HepG2 (cell line): ENCODE data around the gene ISCU. TPM values are rescaled to one million over a fixed set of nuclear protein-coding genes. Genes with fewer than 3 reads are reported as not detected.

Experiments
- ATAC-seq: fragments of 200-7000 bp; cut with Tn5 transposase; 3 replicates; pipeline ENCODE4 v1.9.1; 2020; ENCODE audit warnings: mild to moderate bottlenecking, moderate library complexity
- BruUV-seq: library from RNA; stranded (reverse); fragments of 400-500 nt; replicated peaks from 2 replicates; lab custom pipeline; 2021; lab: Mats Ljungman, UMichigan
- CTCF ChIA-PET: fragments of 300-600 bp; formaldehyde crosslinking; extraction: SDS; loops from one replicate; lab custom pipeline; 2021; ENCODE audit warnings: low total read pairs, inconsistent platforms, low intra/inter-chr PET ratio; lab: Yijun Ruan, JAX
- POLR2A ChIA-PET: fragments of 350-600 bp; sonication (Branson Sonifier 250); formaldehyde crosslinking; loops from one replicate; lab custom pipeline; 2020; ENCODE audit warnings: antibody characterized with exemption, inconsistent platforms; lab: Yijun Ruan, JAX
- DNase-seq: peaks from one replicate; pipeline ENCODE4 v3.0.0-alpha.2; 2015; ENCODE audit warnings: low spot score
- FAIRE-seq: peaks from 3 replicates; lab custom pipeline; 2011; peaks lifted over from hg19 to GRCh38; lab: Jason Lieb, UNC
- H2AFZ ChIP-seq: one replicate; pipeline ENCODE4 v1.6.1; 2011; ENCODE audit warnings: low read length, inconsistent platforms
- H3K27ac ChIP-seq: fragments of 300-600 bp; 3 replicates; pipeline ENCODE4 v1.8.0; 2011; ENCODE audit warnings: mixed run types, mild to moderate bottlenecking, mixed read lengths, low read length, inconsistent platforms; ENCODE audit not compliant: insufficient read depth; ENCODE audit errors: extremely low read length
- H3K27me3 ChIP-seq, 2 experiments: fragments of 200-600 bp in 1 of 2; 2 replicates in 1 of 2; 3 replicates in 1 of 2; pipeline versions ENCODE4 v1.6.0 to v1.8.0; 2011; ENCODE audit warnings: low read length in 2 of 2, mild to moderate bottlenecking in 2 of 2, moderate library complexity in 2 of 2, inconsistent platforms in 1 of 2; ENCODE audit not compliant: insufficient read depth in 2 of 2, control insufficient read depth in 1 of 2
- H3K36me3 ChIP-seq, 2 experiments: fragments of 200-600 bp in 1 of 2; replicated peaks in 1 of 2; 2 replicates in 1 of 2; 3 replicates in 1 of 2; pipeline versions ENCODE4 v1.5.1 to v1.8.0; 2011; ENCODE audit warnings: low read length in 2 of 2, inconsistent platforms in 1 of 2; ENCODE audit not compliant: insufficient read depth in 2 of 2, control insufficient read depth in 1 of 2
- H3K4me1 ChIP-seq: 2 replicates; pipeline ENCODE4 v1.5.1; 2012; ENCODE audit warnings: low read length, inconsistent platforms; ENCODE audit not compliant: insufficient read depth
- H3K4me2 ChIP-seq: 2 replicates; pipeline ENCODE4 v1.6.0; 2011; ENCODE audit warnings: low read depth, low read length, inconsistent platforms
- H3K4me3 ChIP-seq, 3 experiments: fragments of 200-600 bp in 1 of 3; sonication (generic), shearing (Covaris generic) in 1 of 3; replicated peaks in 1 of 3; 2 replicates each; pipeline ENCODE4 v1.5.1; 2011 to 2016; ENCODE audit warnings: low read length in 3 of 3, inconsistent platforms in 2 of 3, low read depth in 2 of 3, mild to moderate bottlenecking in 2 of 3, control low read depth in 1 of 3, mixed read lengths in 1 of 3; ENCODE audit not compliant: insufficient read depth in 1 of 3
- H3K79me2 ChIP-seq: one replicate; pipeline ENCODE4 v1.6.1; 2011; ENCODE audit warnings: low read length, inconsistent platforms; ENCODE audit not compliant: insufficient read depth
- H3K9ac ChIP-seq: 2 replicates; pipeline ENCODE4 v1.6.0; 2011; ENCODE audit warnings: mild to moderate bottlenecking, low read depth, low read length, inconsistent platforms; ENCODE audit not compliant: insufficient read depth
- H3K9me3 ChIP-seq: 2 replicates; pipeline ENCODE4 v1.5.1; 2012; ENCODE audit warnings: mild to moderate bottlenecking, low read length
- H4K20me1 ChIP-seq: 2 replicates; pipeline ENCODE4 v1.6.0; 2011; ENCODE audit warnings: inconsistent platforms, mild to moderate bottlenecking, low read length, moderate library complexity; ENCODE audit not compliant: insufficient read depth
- KLF12 ChIP-seq: sonication (generic); formaldehyde crosslinking; IDR thresholded peaks from 2 replicates; pipeline ENCODE4 v1.4.0; 2020; ENCODE audit warnings: missing genetic modification reagents, borderline replicate concordance
- PITX1 ChIP-seq: sonication (generic); formaldehyde crosslinking; IDR thresholded peaks from 2 replicates; pipeline ENCODE4 v1.5.1; 2020; ENCODE audit warnings: mild to moderate bottlenecking, missing genetic modification reagents
- SRSF4 ChIP-seq: fragments of 200-400 bp; formaldehyde crosslinking; IDR thresholded peaks from one replicate; pipeline ENCODE4 v1.6.1; 2018; ENCODE audit warnings: mild to moderate bottlenecking, low read depth, low read length, moderate library complexity; ENCODE audit not compliant: poor library complexity, severe bottlenecking
- ZKSCAN8 ChIP-seq: IDR thresholded peaks from 2 replicates; pipeline ENCODE4 v1.6.1; 2016; ENCODE audit warnings: borderline replicate concordance, missing genetic modification reagents, missing compliant biosample characterization
- ZNF20 ChIP-seq: sonication (generic); formaldehyde crosslinking; IDR thresholded peaks from 2 replicates; pipeline ENCODE4 v1.4.0; 2020; ENCODE audit warnings: mild to moderate bottlenecking, moderate library complexity, missing genetic modification reagents
- ZNF343 ChIP-seq: sonication (generic); formaldehyde crosslinking; IDR thresholded peaks from 2 replicates; pipeline ENCODE4 v1.4.0; 2020; ENCODE audit warnings: mild to moderate bottlenecking, missing genetic modification reagents
- ZNF557 ChIP-seq: sonication (generic); formaldehyde crosslinking; IDR thresholded peaks from 2 replicates; pipeline ENCODE4 v1.4.0; 2020; ENCODE audit warnings: missing genetic modification reagents
- WGBS: methylation state at CpG from one replicate; pipeline ENCODE4 v1.1.6; 2017; ENCODE audit warnings: low lambda C conversion rate; 5-methylcytosine and 5-hydroxymethylcytosine counted together
- in situ Hi-C: cut with HindIII; loops from 2 replicates; pipeline ENCODE4 v1.10.0; 2017; ENCODE audit warnings: low pct_unique_long_range_greater_than_20kb; ENCODE audit not compliant: extremely low pct_ligation_motif_present
- intact Hi-C: fragments of 100-400 bp; cut with micrococcal nuclease; formaldehyde crosslinking; loops from one replicate; pipeline ENCODE4 v1.10.0; 2022; ENCODE audit not compliant: unreplicated experiment
- polyA plus RNA-seq, 8 experiments: library from polyadenylated mRNA; depleted of rRNA in 3 of 8; stranded (reverse) in 7 of 8; unstranded in 1 of 8; fragments of >200 nt; fragmentation: Illumina TruSeq in 4 of 8; extraction: Trizol in 4 of 8; gene quantifications; 2 replicates each; pipeline versions ENCODE4 v1.2.1 to v1.2.3, GENCODE V29; 2011 to 2016; ENCODE audit warnings: low read depth in 4 of 8, missing spikeins in 1 of 8, mixed read lengths in 1 of 8; ENCODE audit not compliant: insufficient read depth in 1 of 8
- total RNA-seq, 5 experiments: library from RNA; depleted of rRNA; stranded (reverse); fragments of >200 nt; fragmentation: Illumina TruSeq; extraction: Trizol; gene quantifications; 2 replicates each; pipeline ENCODE4 v1.2.3, GENCODE V29; 2016; ENCODE audit warnings: low read depth in 1 of 5

The ISCU gene
- total and polyA plus RNA-seq, 2 of the 13 experiments (the other 11 are each of a cell fraction or from before 2014, with no cell fraction given): 94.4 to 107 TPM

- no peak overlapping the region for H3K9ac ChIP-seq
- POLR2A ChIA-PET: no interaction called here
- in situ Hi-C loops (loop anchor here (5.0 kb wide), 1 partner anchor 49 kb away; no protein-coding TSS in a partner anchor), intact Hi-C loops (no loop called here)
- no peak for FAIRE-seq
- ATAC-seq: no peak
- H3K9me3 ChIP-seq: no peaks in the 10 kb centered on the region
- no peaks in the 10 kb centered on the region for H3K36me3 ChIP-seq
- H3K4me2 ChIP-seq: no peak overlapping the region
- no peak overlapping the region for H2AFZ ChIP-seq
- TF ChIP-seq KLF12 (CRISPR knock-in tag) (no peak), ZNF557 (no peak), SRSF4 (no peak), ZNF20 (CRISPR knock-in tag) (no peak), ZKSCAN8 (CRISPR knock-in tag) (no peak), PITX1 (CRISPR knock-in tag) (no peak), ZNF343 (CRISPR knock-in tag) (no peak)
- TF ChIP-seq, all 625 proteins: peak for 0
- H3K4me3 ChIP-seq: no peak overlapping the region
- DNase-seq: no peak
- 23% methylated on average over 2 of the region's 2 CpGs for WGBS
- BruUV-seq: no TSS peak
- peaks cover 0 to 4% of the 10 kb centered on the region in 2 experiments; a peak in 2 of 5 replicates for H3K27me3 ChIP-seq
- no peaks in the 10 kb centered on the region for H3K79me2 ChIP-seq
- CTCF ChIA-PET: interaction anchor here (3.0 kb wide), 1 partner anchor 52 kb away, joined by 45 read pairs; the partner anchor contains the start of gene ISCU
- no peak overlapping the region for H3K27ac ChIP-seq
- H3K4me1 ChIP-seq: peaks cover 31% of the 10 kb centered on the region
- H4K20me1 ChIP-seq: no peaks in the 10 kb centered on the region
These were observed 54.0 kb downstream of the ISCU start for GRCh38 chr12:108616359-108616758.
